Measurements from ENCODE around the gene MAP7.
"Not testable (repeated sequence)": the region's sequence is repeated elsewhere in the genome, so short reads cannot be mapped to it uniquely, and the experiment has no call there.

Gene MAP7

GRCh38 chr6:136330634-136331033 lies 219.6 kb downstream of the MAP7 start:
- DNase-seq: no peak

- peak; percentile 88 for DNase-seq
Measured at GRCh38 chr6:136326038-136326553, 224.1 kb downstream of the MAP7 start.

GRCh38 chr6:136324686-136325380 lies 225.4 kb downstream of the MAP7 start:
- no peak for DNase-seq

GRCh38 chr6:136323431-136324112 lies 226.7 kb downstream of the MAP7 start:
- no peak for DNase-seq

- no peak for DNase-seq
Measured at GRCh38 chr6:136319732-136320131, 230.5 kb downstream of the MAP7 start.

GRCh38 chr6:136318676-136319075 lies 231.5 kb downstream of the MAP7 start:
- no peak for DNase-seq

- no peak for DNase-seq
Measured at GRCh38 chr6:136317971-136318370, 232.3 kb downstream of the MAP7 start.

- DNase-seq: peak; percentile 12
Measured at GRCh38 chr6:136317021-136317694, 233.1 kb downstream of the MAP7 start.

GRCh38 chr6:136315594-136315993 lies 234.6 kb downstream of the MAP7 start:
- DNase-seq: no peak

- DNase-seq: no peak
Measured at GRCh38 chr6:136312975-136313374, 237.2 kb downstream of the MAP7 start.

GRCh38 chr6:136309729-136310311 lies 240.4 kb downstream of the MAP7 start:
- DNase-seq: no peak

GRCh38 chr6:136309171-136309570 lies 241.1 kb downstream of the MAP7 start:
- DNase-seq: no peak

GRCh38 chr6:136308469-136308868 lies 241.8 kb downstream of the MAP7 start:
- not testable (repeated sequence) for DNase-seq

- no peak for DNase-seq
Measured at GRCh38 chr6:136307351-136307750, 242.9 kb downstream of the MAP7 start.

GRCh38 chr6:136306466-136306865 lies 243.8 kb downstream of the MAP7 start:
- DNase-seq: no peak

- no peak for DNase-seq
Measured at GRCh38 chr6:136304410-136304809, 245.8 kb downstream of the MAP7 start.

GRCh38 chr6:136303516-136303915 lies 246.7 kb downstream of the MAP7 start:
- no peak for DNase-seq

GRCh38 chr6:136294621-136295020 lies 255.6 kb downstream of the MAP7 start:
- DNase-seq: no peak

Measured in NCI-H2029 (cell line).